ENCODE results near the gene AMY2A.
"Not testable (repeated sequence)": the region's sequence is repeated elsewhere in the genome, so short reads cannot be mapped to it uniquely, and the experiment has no call there.

- not testable (repeated sequence) for TF ChIP-seq EZH2 (IDR thresholded peaks at IDR 0.05; ENCODE audit: low read length, missing control alignments); CTCF (conservative IDR thresholded peaks at IDR 0.05 in 1 of 2, IDR thresholded peaks at IDR 0.05 in 1 of 2; ENCODE audit: low read depth in 1 of 2, low read length in 2 of 2)
These were observed 36.9 kb downstream of the AMY2A start for GRCh38 chr1:103654133-103654532.

All from fibroblast of lung (primary cell).